GM12878 (cell line): ENCODE results near the gene TSPAN31. TPM values are rescaled to one million over a fixed set of nuclear protein-coding genes. Genes with fewer than 3 reads are reported as not detected.

ENCODE experiments used
- ATAC-seq: fragments of 200-7000 bp; cut with Tn5 transposase; 3 replicates; pipeline ENCODE4 v1.9.1; 2020; ENCODE audit warnings: mild to moderate bottlenecking, moderate library complexity
- BruUV-seq: library from RNA; stranded (reverse); fragments of 400-500 nt; replicated peaks from 2 replicates; lab custom pipeline; 2021; lab: Mats Ljungman, UMichigan
- CTCF ChIA-PET: fragments of 300-600 bp; sonication (Branson Sonifier 250); formaldehyde crosslinking; extraction: SDS; loops from one replicate; lab custom pipeline; 2021; ENCODE audit warnings: inconsistent platforms; lab: Yijun Ruan, JAX
- POLR2A ChIA-PET: fragments of 350-600 bp; formaldehyde crosslinking; extraction: SDS; loops from one replicate; lab custom pipeline; 2021; ENCODE audit warnings: inconsistent platforms; lab: Charles Lee
- RAD21 ChIA-PET: fragments of 300-600 bp; sonication (Branson Sonifier 250); formaldehyde crosslinking; loops from one replicate; lab custom pipeline; 2023; ENCODE audit warnings: antibody characterized with exemption; ENCODE audit not compliant: unreplicated experiment; lab: Charles Lee
- SMC1A ChIA-PET: fragments of 300-600 bp; sonication (Branson Sonifier 250); formaldehyde crosslinking; loops from one replicate; lab custom pipeline; 2023; ENCODE audit not compliant: unreplicated experiment, uncharacterized antibody; lab: Charles Lee
- DNase-seq: peaks from one replicate; pipeline ENCODE4 v3.0.0-alpha.2; 2011; ENCODE audit warnings: low read depth, low spot score
- FAIRE-seq: peaks from 3 replicates; lab custom pipeline; 2011; peaks lifted over from hg19 to GRCh38; lab: Jason Lieb, UNC
- H2AFZ ChIP-seq: 2 replicates; pipeline ENCODE4 v1.6.0; 2011; ENCODE audit warnings: low read depth, low read length, control low read depth; ENCODE audit not compliant: control insufficient read depth
- H3K27ac ChIP-seq: 2 replicates; pipeline ENCODE4 v1.5.1; 2011; ENCODE audit warnings: control low read depth; ENCODE audit not compliant: control insufficient read depth, insufficient read depth
- H3K27me3 ChIP-seq, 2 experiments: replicated peaks in 1 of 2; 2 replicates each; pipeline versions ENCODE4 v1.6.0 to v1.6.1; 2011; ENCODE audit warnings: low read length in 1 of 2; ENCODE audit not compliant: control insufficient read depth in 2 of 2, insufficient read depth in 2 of 2
- H3K36me3 ChIP-seq, 2 experiments: 2 replicates each; pipeline ENCODE4 v1.5.1; 2011; ENCODE audit warnings: low read length in 1 of 2; ENCODE audit not compliant: control insufficient read depth in 2 of 2, insufficient read depth in 2 of 2
- H3K4me1 ChIP-seq: 2 replicates; pipeline ENCODE4 v1.6.1; 2011; ENCODE audit warnings: mild to moderate bottlenecking, low read length, moderate library complexity, mixed read lengths; ENCODE audit not compliant: control insufficient read depth, insufficient read depth
- H3K4me2 ChIP-seq: 2 replicates; pipeline ENCODE4 v1.6.0; 2011; ENCODE audit warnings: control low read depth; ENCODE audit not compliant: control insufficient read depth, insufficient read depth
- H3K4me3 ChIP-seq: fragments of 200-600 bp; sonication (generic); 2 replicates; pipeline ENCODE4 v1.5.1; 2016
- H3K79me2 ChIP-seq: 2 replicates; pipeline ENCODE4 v1.6.0; 2011; ENCODE audit warnings: low read length; ENCODE audit not compliant: control insufficient read depth, insufficient read depth
- H3K9ac ChIP-seq: 2 replicates; pipeline ENCODE4 v1.8.0; 2011; ENCODE audit warnings: low read length, control low read depth, mixed read lengths; ENCODE audit not compliant: control insufficient read depth, insufficient read depth
- H3K9me3 ChIP-seq: replicated peaks from 3 replicates; pipeline ENCODE4 v1.5.1; 2011; ENCODE audit warnings: mild to moderate bottlenecking, low read length; ENCODE audit not compliant: control insufficient read depth, insufficient read depth
- H4K20me1 ChIP-seq: 2 replicates; pipeline ENCODE4 v1.6.0; 2011; ENCODE audit not compliant: control insufficient read depth, insufficient read depth
- CTCF ChIP-seq, 3 experiments: IDR thresholded peaks in 2 of 3; conservative IDR thresholded peaks in 1 of 3; 2 replicates each; pipeline ENCODE4 v1.5.1; 2011; ENCODE audit warnings: low read depth in 3 of 3, low read length in 3 of 3, mild to moderate bottlenecking in 3 of 3, control low read depth in 2 of 3, moderate library complexity in 2 of 3, inconsistent platforms in 1 of 3, mixed read lengths in 1 of 3; ENCODE audit not compliant: control insufficient read depth in 2 of 3, insufficient read depth in 1 of 3; ENCODE audit errors: extremely low read depth in 1 of 3
- SMAD5 ChIP-seq: IDR thresholded peaks from 2 replicates; pipeline ENCODE4 v1.6.1; 2016; ENCODE audit warnings: antibody characterized with exemption, low read depth
- TBL1XR1 ChIP-seq: IDR thresholded peaks from 2 replicates; pipeline ENCODE4 v1.6.1; 2012; ENCODE audit warnings: low read depth, low read length, improper control_type of control experiment
- WGBS: methylation state at CpG from one replicate; pipeline ENCODE4 v1.1.6; 2016; ENCODE audit warnings: low lambda C conversion rate; ENCODE audit not compliant: insufficient replicate concordance, insufficient coverage; ENCODE audit errors: missing lambda C conversion rate; 5-methylcytosine and 5-hydroxymethylcytosine counted together
- in situ Hi-C: fragments of 300-500 bp; cut with MboI; formaldehyde crosslinking; loops from 9 replicates; pipeline ENCODE4 v1.14.3; 2018; ENCODE audit warnings: mixed read lengths
- intact Hi-C: fragments of 100-400 bp; cut with micrococcal nuclease; formaldehyde crosslinking; loops from one replicate; pipeline ENCODE4 v1.14.2; 2022; ENCODE audit not compliant: unreplicated experiment
- polyA plus RNA-seq, 11 experiments: library from polyadenylated mRNA; depleted of rRNA in 4 of 11; unstranded in 6 of 11; stranded (reverse) in 5 of 11; fragments of >200 nt; fragmentation: Nextera tagmentation in 4 of 11; fragmentation: Illumina TruSeq in 1 of 11; extraction: Ambion mirVana in 4 of 11; extraction: Trizol in 1 of 11; gene quantifications; 1 replicate in 1 of 11; 2 replicates in 10 of 11; pipeline versions ENCODE4 v1.2.1 to v1.2.3, GENCODE V29; 2011 to 2016; ENCODE audit warnings: inconsistent platforms in 2 of 11, missing spikeins in 2 of 11, low read depth in 1 of 11
- total RNA-seq, 4 experiments: library from RNA; depleted of rRNA in 3 of 4; stranded (reverse); fragments of >200 nt in 3 of 4; fragmentation: Illumina TruSeq in 1 of 4; extraction: Trizol in 1 of 4; gene quantifications; 2 replicates each; pipeline versions ENCODE4 v1.2.1 to v1.2.3, GENCODE V29; 2013 to 2021

TSPAN31 gene
- total and polyA plus RNA-seq, 10 of the 15 experiments (the other 5 are each of a cell fraction or from before 2014, with no cell fraction given): 11.8 to 32.2 (median 24.7) TPM

DNA sequence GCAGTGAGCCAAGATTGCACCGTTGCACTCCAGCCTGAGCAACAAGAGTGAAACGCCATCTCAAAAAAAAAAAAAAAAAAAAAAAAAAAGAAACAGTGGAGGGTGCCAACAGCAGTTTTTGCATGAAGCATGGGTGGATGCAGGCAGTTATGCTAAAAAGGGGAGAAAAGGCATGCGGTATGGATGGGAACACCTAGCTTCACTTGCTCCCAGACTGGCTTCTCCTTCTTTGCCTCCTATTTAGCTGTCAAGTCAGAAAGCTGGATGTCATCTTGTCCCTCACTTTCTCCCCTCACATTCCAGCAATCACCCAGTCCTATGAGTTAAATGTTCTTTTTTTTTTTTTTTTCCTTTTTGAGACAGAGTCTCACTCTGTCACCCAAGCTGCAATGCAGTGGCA, 30.2 kb downstream of the TSPAN31 start (continued):
- no peak for TF ChIP-seq TBL1XR1

DNA sequence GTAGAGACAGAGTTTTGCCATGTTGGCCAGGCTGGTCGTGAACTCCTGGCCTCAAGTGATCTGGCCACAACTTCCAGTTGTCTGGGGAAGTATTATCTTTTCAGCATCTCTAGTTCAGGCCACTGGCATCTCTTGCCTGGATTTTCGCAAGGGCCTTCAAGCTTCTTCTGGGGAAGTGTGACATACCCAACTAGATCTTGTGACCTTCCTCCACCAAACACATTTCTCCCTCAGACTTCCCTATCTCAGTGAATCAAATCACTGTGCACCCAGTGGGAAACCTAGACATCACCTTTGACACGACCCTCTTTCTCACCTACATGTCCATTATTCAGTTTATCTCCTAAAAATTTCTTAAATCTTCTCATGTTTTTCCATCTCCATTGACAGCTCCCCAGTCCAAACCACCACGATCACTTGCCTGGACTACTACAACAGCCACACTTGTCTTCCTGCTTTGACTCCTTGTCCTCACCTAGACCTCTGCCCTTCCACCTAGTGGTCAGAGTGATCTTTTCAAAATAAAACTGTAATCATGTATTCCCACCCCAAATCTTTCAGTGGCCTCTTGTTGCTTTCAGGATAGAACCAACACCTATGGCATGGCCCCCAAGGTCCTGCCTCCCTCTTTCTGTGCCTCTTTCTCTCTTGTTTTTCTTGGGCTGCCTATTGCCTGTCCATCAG, 30.9 kb downstream of the TSPAN31 start:
- Histone ChIP-seq H3K27ac (no peak overlapping the region), H3K9me3 (no peaks in the 10 kb centered on the region), H3K27me3 (no peaks in the 10 kb centered on the region), H3K79me2 (no peaks in the 10 kb centered on the region), H3K9ac (no peak overlapping the region), H2AFZ (no peak overlapping the region), H4K20me1 (no peaks in the 10 kb centered on the region), H3K36me3 (no peaks in the 10 kb centered on the region), H3K4me1 (peaks cover 3% of the 10 kb centered on the region), H3K4me3 (no peak overlapping the region), H3K4me2 (no peak overlapping the region)
- intact Hi-C loops (no loop called here), in situ Hi-C loops (no loop called here)
- TF ChIP-seq SMAD5: no peak
- peak in 2 of 3 experiments; percentile 12 to 19; a peak in 3 of 6 replicates for TF ChIP-seq CTCF (IDR thresholded peaks at IDR 0.05 in 2 of 3, conservative IDR thresholded peaks at IDR 0.05 in 1 of 3; ENCODE audit: control insufficient read depth in 2 of 3, extremely low read depth in 1 of 3, insufficient read depth in 1 of 3, low read depth in 3 of 3, low read length in 3 of 3)
- RAD21 ChIA-PET: interaction anchor here (0.7 kb wide), 1 partner anchor 651 kb away, joined by 3 read pairs; no protein-coding TSS in a partner anchor
- WGBS: 63% methylated on average over 4 of the region's 4 CpGs
- CTCF ChIA-PET: interaction anchor here (0.6 to 3.0 kb wide), 8 partner anchors 9 to 122 kb away, joined by 3 to 10 read pairs (median 4); no protein-coding TSS in a partner anchor
- no TSS peak for BruUV-seq
- SMC1A ChIA-PET: interaction anchor here (0.7 kb wide), 1 partner anchor 17 kb away, joined by 3 read pairs; no protein-coding TSS in a partner anchor
- POLR2A ChIA-PET: interaction anchor here (1.4 kb wide), 1 partner anchor 20 kb away, joined by 8 read pairs; no protein-coding TSS in a partner anchor
- ATAC-seq (no peak), DNase-seq (no peak), FAIRE-seq (no peak)
